Vagina (tissue), 2 donors: ENCODE data around the gene IL1R2. TPM values are rescaled to one million over a fixed set of nuclear protein-coding genes. Genes with fewer than 3 reads are reported as not detected.
"Not testable (repeated sequence)": the region's sequence is repeated elsewhere in the genome, so short reads cannot be mapped to it uniquely, and the experiment has no call there.

Experiments used
- DNase-seq, 2 donors: peaks; one replicate each; pipeline ENCODE4 v3.0.0-alpha.2; 2017; ENCODE audit errors: extremely low spot score in 2 of 2
- H3K27ac ChIP-seq: fragments of 200-600 bp; sonication (generic); one replicate; pipeline ENCODE4 v1.5.1; 2019
- H3K27me3 ChIP-seq: fragments of 200-600 bp; sonication (generic); one replicate; pipeline ENCODE4 v1.5.1; 2019
- H3K36me3 ChIP-seq, 2 donors: fragments of 200-600 bp; sonication (generic); one replicate each; pipeline ENCODE4 v1.5.1; 2017 to 2019
- H3K4me1 ChIP-seq: fragments of 200-600 bp; sonication (generic); one replicate; pipeline ENCODE4 v1.5.1; 2019
- H3K4me3 ChIP-seq, 2 donors: fragments of 200-600 bp; sonication (generic); 1 replicate in 1 of 2; 2 replicates in 1 of 2; pipeline ENCODE4 v1.5.1; 2016 to 2019
- H3K9me3 ChIP-seq: fragments of 200-600 bp; sonication (generic); one replicate; pipeline ENCODE4 v1.5.1; 2019
- POLR2A ChIP-seq, 2 donors: fragments of 450-650 bp; IDR thresholded peaks; one replicate each; pipeline ENCODE4 v1.6.1; 2017; ENCODE audit warnings: antibody characterized with exemption in 2 of 2, mild to moderate bottlenecking in 2 of 2, moderate library complexity in 2 of 2
- POLR2AphosphoS5 ChIP-seq, 2 donors: sonication (generic); formaldehyde crosslinking; IDR thresholded peaks; one replicate each; pipeline ENCODE4 v1.9.0; 2017; ENCODE audit warnings: antibody characterized with exemption in 2 of 2, mild to moderate bottlenecking in 2 of 2, low read depth in 1 of 2; ENCODE audit not compliant: insufficient read depth in 1 of 2
- intact Hi-C: fragments of 100-400 bp; cut with DNase I; formaldehyde crosslinking; loops from one replicate; pipeline ENCODE4 v1.15.1; 2023
- total RNA-seq: library from RNA; depleted of rRNA; stranded (reverse); fragments of >200 nt; gene quantifications from one replicate; pipeline ENCODE4 v1.2.3, GENCODE V29; 2016
- TF ChIP-seq, protein P1 (sequence below), 3 experiments: fragments of 450-650 bp in 2 of 3; fragments of 200-600 bp in 1 of 3; sonication (generic) in 1 of 3; IDR thresholded peaks; one replicate each; pipeline ENCODE4 v1.5.1; 2017 to 2019; ENCODE audit warnings: antibody characterized with exemption in 3 of 3, mild to moderate bottlenecking in 2 of 3, moderate library complexity in 2 of 3

IL1R2 gene
- total RNA-seq, 1 donor from 2014 or later: 63.3 TPM

DNA sequence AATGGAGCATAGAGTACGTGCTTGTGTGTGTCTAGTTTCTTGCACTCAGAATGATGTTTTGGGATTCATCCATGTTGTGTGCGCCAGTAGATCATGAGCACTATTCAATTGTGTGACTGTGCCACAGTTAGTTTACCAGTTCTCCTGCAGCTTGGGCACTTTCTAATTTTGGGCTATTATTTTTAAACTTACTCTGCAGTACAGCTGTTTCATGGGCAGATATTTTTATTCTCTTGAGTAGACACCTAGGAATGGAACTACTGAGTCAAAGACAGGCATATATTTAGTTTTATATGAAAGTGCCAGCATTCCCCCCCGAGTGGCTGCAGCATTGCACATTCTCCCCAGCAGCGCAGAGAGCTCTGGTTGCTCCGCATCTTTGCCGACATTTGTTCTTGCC is 74.8 kb downstream of the IL1R2 start:
- TF ChIP-seq POLR2AphosphoS5 (IDR thresholded peaks at IDR 0.05; ENCODE audit: insufficient read depth in 1 of 2, low read depth in 1 of 2): no peak
- TF ChIP-seq, protein P1, sequence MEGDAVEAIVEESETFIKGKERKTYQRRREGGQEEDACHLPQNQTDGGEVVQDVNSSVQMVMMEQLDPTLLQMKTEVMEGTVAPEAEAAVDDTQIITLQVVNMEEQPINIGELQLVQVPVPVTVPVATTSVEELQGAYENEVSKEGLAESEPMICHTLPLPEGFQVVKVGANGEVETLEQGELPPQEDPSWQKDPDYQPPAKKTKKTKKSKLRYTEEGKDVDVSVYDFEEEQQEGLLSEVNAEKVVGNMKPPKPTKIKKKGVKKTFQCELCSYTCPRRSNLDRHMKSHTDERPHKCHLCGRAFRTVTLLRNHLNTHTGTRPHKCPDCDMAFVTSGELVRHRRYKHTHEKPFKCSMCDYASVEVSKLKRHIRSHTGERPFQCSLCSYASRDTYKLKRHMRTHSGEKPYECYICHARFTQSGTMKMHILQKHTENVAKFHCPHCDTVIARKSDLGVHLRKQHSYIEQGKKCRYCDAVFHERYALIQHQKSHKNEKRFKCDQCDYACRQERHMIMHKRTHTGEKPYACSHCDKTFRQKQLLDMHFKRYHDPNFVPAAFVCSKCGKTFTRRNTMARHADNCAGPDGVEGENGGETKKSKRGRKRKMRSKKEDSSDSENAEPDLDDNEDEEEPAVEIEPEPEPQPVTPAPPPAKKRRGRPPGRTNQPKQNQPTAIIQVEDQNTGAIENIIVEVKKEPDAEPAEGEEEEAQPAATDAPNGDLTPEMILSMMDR (IDR thresholded peaks at IDR 0.05): no peak
- no peak for TF ChIP-seq POLR2A (IDR thresholded peaks at IDR 0.05)
- no peak for DNase-seq
- no peaks in the 10 kb centered on the region for H3K27me3 ChIP-seq
- peaks cover 58% of the 10 kb centered on the region for H3K4me1 ChIP-seq
- H3K36me3 ChIP-seq: no peaks in the 10 kb centered on the region
- H3K9me3 ChIP-seq: no peaks in the 10 kb centered on the region
- H3K4me3 ChIP-seq: no peak overlapping the region
- intact Hi-C loops: no loop called here
- peak overlapping the region; percentile 95 for H3K27ac ChIP-seq

DNA sequence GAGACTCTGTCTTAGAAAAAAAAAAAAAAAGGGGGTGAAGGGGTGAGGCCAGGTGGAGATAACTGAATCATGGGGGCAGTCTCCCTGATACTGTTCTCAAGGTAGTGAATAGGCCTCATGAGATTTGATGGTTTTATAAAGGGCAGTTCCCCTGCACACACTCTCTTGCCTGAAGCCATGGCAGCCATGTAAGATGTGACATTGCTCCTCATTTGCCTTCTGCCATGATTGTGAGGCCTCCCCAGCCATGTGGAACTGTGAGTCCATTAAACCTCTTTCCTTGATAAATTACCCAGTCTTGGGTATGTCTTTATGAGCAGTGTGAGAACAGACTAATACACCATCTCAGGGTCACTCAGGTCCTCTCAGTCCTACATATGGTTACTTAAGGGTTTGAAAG is 76.4 kb downstream of the IL1R2 start:
- H3K27me3 ChIP-seq, H3K27ac ChIP-seq, H3K9me3 ChIP-seq, H3K4me3 ChIP-seq, H3K36me3 ChIP-seq, intact Hi-C loops, DNase-seq: not testable (repeated sequence)
- peaks cover 42% of the 10 kb centered on the region for H3K4me1 ChIP-seq

DNA sequence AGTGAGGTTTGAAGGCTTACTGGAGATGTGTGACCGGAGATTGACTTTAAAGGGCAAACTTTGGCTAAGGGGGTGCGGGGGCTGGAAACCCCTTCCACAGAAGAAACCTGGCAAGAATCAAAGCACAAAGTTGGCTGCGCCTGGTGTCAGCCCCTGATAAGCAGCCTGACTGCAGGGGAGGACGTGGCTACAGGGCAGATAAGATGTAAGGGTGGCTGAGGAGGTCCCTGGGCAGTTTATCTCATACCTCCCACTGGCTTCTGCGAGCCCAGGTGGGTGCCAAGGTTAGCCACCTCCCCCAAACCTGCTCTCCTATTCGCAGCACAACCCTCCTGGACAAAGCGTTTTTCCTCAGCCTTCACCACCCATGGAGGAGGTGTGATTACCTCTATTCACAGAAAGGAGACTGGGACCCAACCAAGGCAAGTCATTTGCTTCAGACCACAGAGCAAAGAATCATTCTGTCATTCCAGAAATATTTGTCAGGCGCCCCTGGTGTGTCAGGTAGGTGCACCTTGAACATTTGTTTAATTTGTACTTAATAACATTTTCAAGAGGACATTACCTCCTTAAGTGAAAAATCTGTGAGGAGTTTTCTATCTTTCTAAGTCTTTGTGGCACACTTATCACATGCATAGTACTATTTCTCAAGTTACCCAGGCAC is 77.7 kb downstream of the IL1R2 start:
- peaks cover 30% of the 10 kb centered on the region for H3K4me1 ChIP-seq
- TF ChIP-seq POLR2AphosphoS5 (IDR thresholded peaks at IDR 0.05; ENCODE audit: insufficient read depth in 1 of 2, low read depth in 1 of 2) (no peak), POLR2A (IDR thresholded peaks at IDR 0.05) (no peak)
- TF ChIP-seq, protein P1 (IDR thresholded peaks at IDR 0.05): no peak
- H3K4me3 ChIP-seq: no peak overlapping the region
- intact Hi-C loops: no loop called here
- no peaks in the 10 kb centered on the region for H3K27me3 ChIP-seq
- H3K36me3 ChIP-seq: no peaks in the 10 kb centered on the region
- DNase-seq: no peak
- peak overlapping the region; percentile 77 for H3K27ac ChIP-seq
- no peaks in the 10 kb centered on the region for H3K9me3 ChIP-seq

DNA sequence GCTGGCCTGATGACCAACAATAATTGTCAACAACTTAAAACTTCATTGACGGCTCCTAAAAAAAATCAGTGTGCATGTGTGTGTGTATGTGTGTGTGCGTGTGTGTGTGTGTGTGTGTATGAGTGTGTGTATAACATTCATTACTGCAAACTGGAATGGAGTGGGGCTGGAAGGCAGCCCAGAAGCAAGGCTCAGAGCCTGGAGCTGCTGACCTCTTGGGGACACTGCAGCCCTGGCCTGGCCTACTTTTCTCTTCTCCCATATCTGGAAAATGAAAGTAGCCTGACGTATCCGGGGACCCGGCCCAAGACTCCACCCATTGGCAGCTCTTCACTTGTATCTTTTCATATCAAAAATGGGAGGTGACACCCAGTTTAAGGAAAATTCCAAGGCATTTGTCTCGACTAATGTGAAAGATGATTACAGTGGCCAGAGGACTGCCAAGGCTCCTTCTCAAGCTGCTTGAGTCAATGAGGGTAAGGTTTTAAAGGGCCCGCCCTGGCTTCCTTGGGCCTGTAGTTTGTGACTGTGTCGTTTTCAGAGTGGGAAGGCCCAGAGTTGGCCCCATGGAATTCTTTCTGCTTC is 78.4 kb downstream of the IL1R2 start:
- no peak for DNase-seq
- no peak overlapping the region for H3K4me3 ChIP-seq
- intact Hi-C loops: no loop called here

DNA sequence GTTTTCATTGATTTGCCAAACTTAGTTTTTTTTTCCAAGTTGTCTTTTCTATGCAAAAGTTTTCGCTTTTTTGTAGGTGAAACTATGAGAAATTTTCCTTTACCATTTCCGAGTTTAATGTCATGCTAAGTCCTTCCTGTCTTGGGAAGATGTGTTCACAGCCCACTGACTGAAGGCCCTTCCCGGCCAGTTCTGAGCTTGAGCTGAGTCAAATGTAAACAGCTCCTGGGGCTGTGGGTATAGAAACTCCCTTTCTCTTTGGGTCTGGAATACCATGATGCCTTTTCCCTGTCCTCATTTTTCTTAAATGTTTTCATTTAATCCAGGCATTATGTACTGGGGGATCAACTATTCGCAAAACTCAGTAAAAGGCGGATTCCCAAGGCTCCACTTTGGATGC is 81.0 kb downstream of the IL1R2 start:
- TF ChIP-seq POLR2A (IDR thresholded peaks at IDR 0.05) (no peak), POLR2AphosphoS5 (IDR thresholded peaks at IDR 0.05; ENCODE audit: insufficient read depth in 1 of 2, low read depth in 1 of 2) (no peak)
- TF ChIP-seq, protein P1 (IDR thresholded peaks at IDR 0.05): no peak
- peaks cover 14% of the 10 kb centered on the region for H3K4me1 ChIP-seq
- H3K27ac ChIP-seq: no peak overlapping the region
- intact Hi-C loops: no loop called here
- H3K36me3 ChIP-seq: no peaks in the 10 kb centered on the region
- no peaks in the 10 kb centered on the region for H3K9me3 ChIP-seq
- H3K4me3 ChIP-seq: no peak overlapping the region
- H3K27me3 ChIP-seq: no peaks in the 10 kb centered on the region
- DNase-seq: no peak

More for the DNA sequence above, 78.4 kb downstream of the IL1R2 start:
- Histone ChIP-seq H3K27me3 (no peaks in the 10 kb centered on the region), H3K27ac (peak overlapping the region; percentile 77), H3K4me1 (peaks cover 23% of the 10 kb centered on the region), H3K9me3 (no peaks in the 10 kb centered on the region), H3K36me3 (no peaks in the 10 kb centered on the region)
- TF ChIP-seq, protein P1 (IDR thresholded peaks at IDR 0.05): no peak
- TF ChIP-seq POLR2A (IDR thresholded peaks at IDR 0.05): no peak
